A549 (cell line): ENCODE data around the gene NECAB3. TPM values are rescaled to one million over a fixed set of nuclear protein-coding genes. Genes with fewer than 3 reads are reported as not detected.

Experiments used
- ATAC-seq, 2 experiments: fragments of 200-7000 bp in 1 of 2; fragments of >200 bp in 1 of 2; cut with Nextera tagmentation in 1 of 2; cut with Tn5 transposase in 1 of 2; 3 replicates each; pipeline versions ENCODE4 v1.8.0 to v1.9.1; 2018 to 2020; ENCODE audit warnings: mild to moderate bottlenecking in 1 of 2, moderate library complexity in 1 of 2
- CTCF ChIA-PET: fragments of 300-600 bp; sonication (Branson Sonifier 250); formaldehyde crosslinking; extraction: SDS; loops from one replicate; lab custom pipeline; 2021; ENCODE audit warnings: antibody characterized with exemption, inconsistent platforms; lab: Yijun Ruan, JAX
- POLR2A ChIA-PET: fragments of 350-600 bp; formaldehyde crosslinking; extraction: SDS; loops from one replicate; lab custom pipeline; 2021; ENCODE audit warnings: antibody characterized with exemption, inconsistent platforms; lab: Yijun Ruan, JAX
- DNase-seq, 2 experiments: peaks; one replicate each; pipeline versions ENCODE4 v3.0.0 to v3.0.0-alpha.2; 2011 to 2016; ENCODE audit warnings: low read depth in 1 of 2, low spot score in 1 of 2
- FAIRE-seq: peaks from 2 replicates; lab custom pipeline; 2011; peaks lifted over from hg19 to GRCh38; lab: Jason Lieb, UNC
- H3K27ac ChIP-seq, 2 experiments: fragments of >200 bp; sonication (Bioruptor Twin); formaldehyde crosslinking; 3 replicates each; pipeline ENCODE4 v1.5.1; 2016 to 2017
- H3K4me1 ChIP-seq: fragments of >200 bp; sonication (Bioruptor Twin); formaldehyde crosslinking; 3 replicates; pipeline ENCODE4 v1.6.1; 2016
- H3K4me2 ChIP-seq: fragments of >200 bp; sonication (Bioruptor Twin); formaldehyde crosslinking; 3 replicates; pipeline ENCODE4 v1.6.1; 2016
- H3K4me3 ChIP-seq: fragments of >200 bp; sonication (Bioruptor Twin); formaldehyde crosslinking; 3 replicates; pipeline ENCODE4 v1.5.1; 2016
- H3K9me3 ChIP-seq: fragments of >200 bp; sonication (Bioruptor Twin); formaldehyde crosslinking; 3 replicates; pipeline ENCODE4 v1.6.1; 2016
- ATOH8 ChIP-seq: fragments of 250-450 bp; sonication (Bioruptor Pico); IDR thresholded peaks from 2 replicates; pipeline ENCODE4 v1.5.0; 2020; ENCODE audit warnings: low read depth, mild to moderate bottlenecking, moderate library complexity
- BCL3 ChIP-seq: fragments of >200 bp; sonication (Bioruptor Twin); formaldehyde crosslinking; IDR thresholded peaks from 3 replicates; pipeline ENCODE4 v1.6.1; 2016
- CBX2 ChIP-seq: fragments of 200-600 bp; sonication (generic); IDR thresholded peaks from 2 replicates; pipeline ENCODE4 v1.6.1; 2016; ENCODE audit warnings: low read depth, mild to moderate bottlenecking, borderline replicate concordance
- FOSB ChIP-seq: fragments of 250-450 bp; sonication (Bioruptor Pico); IDR thresholded peaks from 2 replicates; pipeline ENCODE4 v1.5.0; 2020; ENCODE audit warnings: mild to moderate bottlenecking, moderate library complexity
- FOXS1 ChIP-seq: fragments of 250-450 bp; sonication (Bioruptor Pico); IDR thresholded peaks from 2 replicates; pipeline ENCODE4 v1.5.0; 2020; ENCODE audit warnings: mild to moderate bottlenecking, moderate library complexity
- GATA3 ChIP-seq: IDR thresholded peaks from 2 replicates; pipeline ENCODE4 v1.6.1; 2012; ENCODE audit warnings: borderline replicate concordance
- HOXA7 ChIP-seq: fragments of 250-450 bp; sonication (Bioruptor Pico); IDR thresholded peaks from 2 replicates; pipeline ENCODE4 v1.5.0; 2020; ENCODE audit warnings: mild to moderate bottlenecking, moderate library complexity
- HOXB13 ChIP-seq: fragments of 250-450 bp; sonication (Bioruptor Pico); IDR thresholded peaks from 2 replicates; pipeline ENCODE4 v1.5.0; 2020; ENCODE audit warnings: low read depth, mild to moderate bottlenecking, moderate library complexity
- JUNB ChIP-seq: fragments of >200 bp; sonication (Bioruptor Twin); formaldehyde crosslinking; IDR thresholded peaks from 2 replicates; pipeline ENCODE4 v1.6.1; 2016
- KDM1A ChIP-seq: fragments of 200-600 bp; sonication (generic); IDR thresholded peaks from 2 replicates; pipeline ENCODE4 v1.6.1; 2016; ENCODE audit warnings: low read depth, mild to moderate bottlenecking
- MAX ChIP-seq: IDR thresholded peaks from 2 replicates; pipeline ENCODE4 v1.6.1; 2012
- MAZ ChIP-seq: fragments of 150-350 bp; IDR thresholded peaks from 2 replicates; pipeline ENCODE4 v1.6.1; 2014; ENCODE audit warnings: antibody characterized with exemption, low read depth, low read length, borderline replicate concordance
- PBX3 ChIP-seq: IDR thresholded peaks from 2 replicates; pipeline ENCODE4 v1.6.1; 2012
- POLR2AphosphoS2 ChIP-seq: conservative IDR thresholded peaks from 2 replicates; pipeline ENCODE4 v1.6.1; 2012; ENCODE audit warnings: low read length, improper control_type of control experiment, inconsistent platforms
- RNF2 ChIP-seq: fragments of 200-600 bp; sonication (generic); IDR thresholded peaks from 2 replicates; pipeline ENCODE4 v1.6.1; 2016; ENCODE audit warnings: low read depth, mild to moderate bottlenecking, antibody characterized with exemption, moderate library complexity, borderline replicate concordance
- SREBF2 ChIP-seq: fragments of 450-650 bp; IDR thresholded peaks from 2 replicates; pipeline ENCODE4 v1.6.1; 2014; ENCODE audit warnings: mild to moderate bottlenecking, moderate library complexity
- ZC3H11A ChIP-seq: fragments of 450-650 bp; IDR thresholded peaks from 2 replicates; pipeline ENCODE4 v1.6.1; 2014; ENCODE audit warnings: antibody characterized with exemption, mild to moderate bottlenecking
- ZSCAN20 ChIP-seq: fragments of 250-450 bp; sonication (Bioruptor Pico); IDR thresholded peaks from 2 replicates; pipeline ENCODE4 v1.8.0; 2022; ENCODE audit warnings: mild to moderate bottlenecking, moderate library complexity
- WGBS: methylation state at CpG from one replicate; pipeline ENCODE4 v1.1.6; 2017; ENCODE audit errors: missing lambda C conversion rate; 5-methylcytosine and 5-hydroxymethylcytosine counted together
- polyA plus RNA-seq, 4 experiments: library from polyadenylated mRNA; depleted of rRNA in 3 of 4; stranded (reverse); fragments of >200 nt; fragmentation: RNase III in 1 of 4; extraction: RNeasy Plus Mini Kit Qiagen cat#74134 plus additional on column Dnase treatment in 1 of 4; gene quantifications; 2 replicates in 3 of 4; 3 replicates in 1 of 4; pipeline ENCODE4 v1.2.3, GENCODE V29; 2011 to 2017

Gene NECAB3
- polyA plus RNA-seq, 2 of the 4 experiments (the other 2 are of a cell fraction), result 9.3 to 19.3 TPM

- 8% methylated on average over 10 of the region's 53 CpGs for WGBS
- Histone ChIP-seq H3K4me2 (peak overlapping the region; percentile 96), H3K9me3 (no peaks in the 10 kb centered on the region), H3K4me3 (peak overlapping the region; percentile 85), H3K27ac (peak overlapping the region; percentile 77 to 93), H3K4me1 (peaks cover 24% of the 10 kb centered on the region)
- ChIA-PET POLR2A (interaction anchor here (1.1 kb wide), 1 partner anchor 22 kb away, joined by 4 read pairs; no protein-coding TSS in a partner anchor), CTCF (interaction anchor here (0.6 to 1.8 kb wide), 3 partner anchors 10 to 381 kb away, joined by 3 to 8 read pairs (median 3); no protein-coding TSS in a partner anchor)
- DNase-seq (peak in 1 of 2 experiments; percentile 48), FAIRE-seq (no peak), ATAC-seq (peak; percentile 60 to 63)
- no peak for TF ChIP-seq CBX2
- peak; percentile 21; the same call in 1 of the 3 replicates for TF ChIP-seq BCL3
Observed at GRCh38 chr20:33685328-33686099, 11.3 kb upstream of the NECAB3 start.

GRCh38 chr20:33684533-33685327 is 10.5 kb upstream of the NECAB3 start:
- TF ChIP-seq MAZ (no peak), RNF2 (no peak), ZC3H11A (no peak), POLR2AphosphoS2 (no peak), GATA3 (no peak), FOXS1 (CRISPR knock-in tag) (no peak), MAX (no peak), HOXB13 (no peak)
- no peak for DNase-seq
- H3K4me3 ChIP-seq, result peak overlapping the region; percentile 85
- no peaks in the 10 kb centered on the region for H3K9me3 ChIP-seq
- ChIA-PET CTCF (interaction anchor here (0.6 to 1.8 kb wide), 4 partner anchors 9 to 382 kb away, joined by 3 to 8 read pairs (median 4); no protein-coding TSS in a partner anchor), POLR2A (interaction anchor here (1.1 kb wide), 1 partner anchor 21 kb away, joined by 4 read pairs; no protein-coding TSS in a partner anchor)
- no peak for ATAC-seq
- H3K4me1 ChIP-seq, result peaks cover 24% of the 10 kb centered on the region
- peak overlapping the region; percentile 77 to 93 for H3K27ac ChIP-seq
- WGBS, result 55% methylated on average over 10 of the region's 10 CpGs
- H3K4me2 ChIP-seq, result peak overlapping the region; percentile 96
- FAIRE-seq, result no peak

- Histone ChIP-seq H3K4me1 (peaks cover 22% of the 10 kb centered on the region), H3K9me3 (no peaks in the 10 kb centered on the region), H3K4me3 (no peak overlapping the region), H3K27ac (no peak overlapping the region), H3K4me2 (no peak overlapping the region)
- ATAC-seq (no peak), DNase-seq (no peak), FAIRE-seq (no peak)
- POLR2A ChIA-PET, result no interaction called here
- WGBS, result 91% methylated on average over 8 of the region's 9 CpGs
- TF ChIP-seq ZSCAN20 (CRISPR knock-in tag) (no peak), PBX3 (no peak), MAZ (no peak), JUNB (no peak), SREBF2 (no peak), GATA3 (no peak), FOSB (no peak), KDM1A (no peak), RNF2 (no peak), ATOH8 (CRISPR knock-in tag) (no peak), HOXA7 (CRISPR knock-in tag) (no peak)
- CTCF ChIA-PET, result interaction anchor here (0.6 to 2.0 kb wide), 4 partner anchors 8 to 447 kb away, joined by 3 to 4 read pairs (median 4); partner anchors contain the start of gene ZNF341
Observed at GRCh38 chr20:33681728-33682353, 7.6 kb upstream of the NECAB3 start.
